ENCODE results near the gene RAMP1.
"Not testable (repeated sequence)": the region's sequence is repeated elsewhere in the genome, so short reads cannot be mapped to it uniquely, and the experiment has no call there.

The RAMP1 gene

GRCh38 chr2:237943395-237944094 lies 84.1 kb downstream of the RAMP1 start:
- H3K36me3 ChIP-seq (ENCODE audit: control insufficient read depth, insufficient read depth, low read length) = no peaks in the 10 kb centered on the region
- no peak overlapping the region for H3K4me3 ChIP-seq (replicated peaks; ENCODE audit: low read depth, low read length)
- no peak for TF ChIP-seq CTCF (IDR thresholded peaks at IDR 0.05; ENCODE audit: insufficient read depth, low read length, poor library complexity, severe bottlenecking)
- DNase-seq (ENCODE audit: extremely low read depth, insufficient read length) = no peak
- H3K27me3 ChIP-seq (replicated peaks; ENCODE audit: control insufficient read depth, insufficient read depth, low read length) = no peaks in the 10 kb centered on the region

GRCh38 chr2:237944302-237944701 lies 84.9 kb downstream of the RAMP1 start:
- H3K27me3 ChIP-seq (replicated peaks; ENCODE audit: control insufficient read depth, insufficient read depth, low read length) = no peaks in the 10 kb centered on the region
- no peak overlapping the region for H3K4me3 ChIP-seq (replicated peaks; ENCODE audit: low read depth, low read length)
- no peak for TF ChIP-seq CTCF (IDR thresholded peaks at IDR 0.05; ENCODE audit: insufficient read depth, low read length, poor library complexity, severe bottlenecking)
- H3K36me3 ChIP-seq (ENCODE audit: control insufficient read depth, insufficient read depth, low read length) = no peaks in the 10 kb centered on the region
- no peak for DNase-seq (ENCODE audit: extremely low read depth, insufficient read length)

GRCh38 chr2:237946423-237946822 lies 87.0 kb downstream of the RAMP1 start:
- Histone ChIP-seq H3K4me3 (replicated peaks; ENCODE audit: low read depth, low read length) (no peak overlapping the region), H3K27me3 (replicated peaks; ENCODE audit: control insufficient read depth, insufficient read depth, low read length) (no peaks in the 10 kb centered on the region), H3K36me3 (ENCODE audit: control insufficient read depth, insufficient read depth, low read length) (no peaks in the 10 kb centered on the region)
- no peak for DNase-seq (ENCODE audit: extremely low read depth, insufficient read length)
- TF ChIP-seq CTCF (IDR thresholded peaks at IDR 0.05; ENCODE audit: insufficient read depth, low read length, poor library complexity, severe bottlenecking) = no peak

GRCh38 chr2:237951354-237951753 lies 91.9 kb downstream of the RAMP1 start:
- H3K27me3 ChIP-seq (replicated peaks; ENCODE audit: control insufficient read depth, insufficient read depth, low read length); DNase-seq (ENCODE audit: extremely low read depth, insufficient read length); H3K4me3 ChIP-seq (replicated peaks; ENCODE audit: low read depth, low read length); H3K36me3 ChIP-seq (ENCODE audit: control insufficient read depth, insufficient read depth, low read length): not testable (repeated sequence)

GRCh38 chr2:237951878-237952277 lies 92.5 kb downstream of the RAMP1 start:
- H3K36me3 ChIP-seq (ENCODE audit: control insufficient read depth, insufficient read depth, low read length) = no peaks in the 10 kb centered on the region
- no peaks in the 10 kb centered on the region for H3K27me3 ChIP-seq (replicated peaks; ENCODE audit: control insufficient read depth, insufficient read depth, low read length)
- H3K4me3 ChIP-seq (replicated peaks; ENCODE audit: low read depth, low read length) = no peak overlapping the region
- no peak for DNase-seq (ENCODE audit: extremely low read depth, insufficient read length)
- no peak for TF ChIP-seq CTCF (IDR thresholded peaks at IDR 0.05; ENCODE audit: insufficient read depth, low read length, poor library complexity, severe bottlenecking)

GRCh38 chr2:237952851-237953250 lies 93.4 kb downstream of the RAMP1 start:
- TF ChIP-seq CTCF (IDR thresholded peaks at IDR 0.05; ENCODE audit: insufficient read depth, low read length, poor library complexity, severe bottlenecking) = no peak
- Histone ChIP-seq H3K36me3 (ENCODE audit: control insufficient read depth, insufficient read depth, low read length) (no peaks in the 10 kb centered on the region), H3K4me3 (replicated peaks; ENCODE audit: low read depth, low read length) (no peak overlapping the region)

More at GRCh38 chr2:237952851-237953250, 93.4 kb downstream of the RAMP1 start:
- H3K27me3 ChIP-seq (replicated peaks; ENCODE audit: control insufficient read depth, insufficient read depth, low read length) = no peaks in the 10 kb centered on the region
- DNase-seq (ENCODE audit: extremely low read depth, insufficient read length) = no peak
